ENCODE results near the gene CAMTA1.

GRCh38 chr1:7528386-7529198 lies 743.3 kb downstream of the CAMTA1 start:
- TF ChIP-seq ESRRG (CRISPR knock-in tag; IDR thresholded peaks at IDR 0.05) (no peak), ZFP3 (CRISPR knock-in tag; IDR thresholded peaks at IDR 0.05) (no peak), ISL1 (CRISPR knock-in tag; IDR thresholded peaks at IDR 0.05) (no peak), SNAI2 (CRISPR knock-in tag; IDR thresholded peaks at IDR 0.05) (no peak), ZNF70 (CRISPR knock-in tag; IDR thresholded peaks at IDR 0.05) (no peak), TOX (CRISPR knock-in tag; IDR thresholded peaks at IDR 0.05; ENCODE audit: borderline replicate concordance) (no peak), CREB5 (CRISPR knock-in tag; IDR thresholded peaks at IDR 0.05; ENCODE audit: low read depth) (no peak), ZNF565 (CRISPR knock-in tag; conservative IDR thresholded peaks at IDR 0.05; ENCODE audit: low read depth) (no peak), CSRNP3 (CRISPR knock-in tag; IDR thresholded peaks at IDR 0.05) (no peak), ZNF8 (CRISPR knock-in tag; IDR thresholded peaks at IDR 0.05) (no peak), OSR1 (CRISPR knock-in tag; IDR thresholded peaks at IDR 0.05) (no peak), CSDC2 (CRISPR knock-in tag; IDR thresholded peaks at IDR 0.05) (no peak)
- TF ChIP-seq, protein P1, sequence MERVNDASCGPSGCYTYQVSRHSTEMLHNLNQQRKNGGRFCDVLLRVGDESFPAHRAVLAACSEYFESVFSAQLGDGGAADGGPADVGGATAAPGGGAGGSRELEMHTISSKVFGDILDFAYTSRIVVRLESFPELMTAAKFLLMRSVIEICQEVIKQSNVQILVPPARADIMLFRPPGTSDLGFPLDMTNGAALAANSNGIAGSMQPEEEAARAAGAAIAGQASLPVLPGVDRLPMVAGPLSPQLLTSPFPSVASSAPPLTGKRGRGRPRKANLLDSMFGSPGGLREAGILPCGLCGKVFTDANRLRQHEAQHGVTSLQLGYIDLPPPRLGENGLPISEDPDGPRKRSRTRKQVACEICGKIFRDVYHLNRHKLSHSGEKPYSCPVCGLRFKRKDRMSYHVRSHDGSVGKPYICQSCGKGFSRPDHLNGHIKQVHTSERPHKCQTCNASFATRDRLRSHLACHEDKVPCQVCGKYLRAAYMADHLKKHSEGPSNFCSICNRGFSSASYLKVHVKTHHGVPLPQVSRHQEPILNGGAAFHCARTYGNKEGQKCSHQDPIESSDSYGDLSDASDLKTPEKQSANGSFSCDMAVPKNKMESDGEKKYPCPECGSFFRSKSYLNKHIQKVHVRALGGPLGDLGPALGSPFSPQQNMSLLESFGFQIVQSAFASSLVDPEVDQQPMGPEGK (CRISPR knock-in tag; IDR thresholded peaks at IDR 0.05; ENCODE audit: borderline replicate concordance) = no peak
- TF ChIP-seq, protein P2, sequence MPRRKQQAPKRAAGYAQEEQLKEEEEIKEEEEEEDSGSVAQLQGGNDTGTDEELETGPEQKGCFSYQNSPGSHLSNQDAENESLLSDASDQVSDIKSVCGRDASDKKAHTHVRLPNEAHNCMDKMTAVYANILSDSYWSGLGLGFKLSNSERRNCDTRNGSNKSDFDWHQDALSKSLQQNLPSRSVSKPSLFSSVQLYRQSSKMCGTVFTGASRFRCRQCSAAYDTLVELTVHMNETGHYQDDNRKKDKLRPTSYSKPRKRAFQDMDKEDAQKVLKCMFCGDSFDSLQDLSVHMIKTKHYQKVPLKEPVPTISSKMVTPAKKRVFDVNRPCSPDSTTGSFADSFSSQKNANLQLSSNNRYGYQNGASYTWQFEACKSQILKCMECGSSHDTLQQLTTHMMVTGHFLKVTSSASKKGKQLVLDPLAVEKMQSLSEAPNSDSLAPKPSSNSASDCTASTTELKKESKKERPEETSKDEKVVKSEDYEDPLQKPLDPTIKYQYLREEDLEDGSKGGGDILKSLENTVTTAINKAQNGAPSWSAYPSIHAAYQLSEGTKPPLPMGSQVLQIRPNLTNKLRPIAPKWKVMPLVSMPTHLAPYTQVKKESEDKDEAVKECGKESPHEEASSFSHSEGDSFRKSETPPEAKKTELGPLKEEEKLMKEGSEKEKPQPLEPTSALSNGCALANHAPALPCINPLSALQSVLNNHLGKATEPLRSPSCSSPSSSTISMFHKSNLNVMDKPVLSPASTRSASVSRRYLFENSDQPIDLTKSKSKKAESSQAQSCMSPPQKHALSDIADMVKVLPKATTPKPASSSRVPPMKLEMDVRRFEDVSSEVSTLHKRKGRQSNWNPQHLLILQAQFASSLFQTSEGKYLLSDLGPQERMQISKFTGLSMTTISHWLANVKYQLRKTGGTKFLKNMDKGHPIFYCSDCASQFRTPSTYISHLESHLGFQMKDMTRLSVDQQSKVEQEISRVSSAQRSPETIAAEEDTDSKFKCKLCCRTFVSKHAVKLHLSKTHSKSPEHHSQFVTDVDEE (CRISPR knock-in tag; IDR thresholded peaks at IDR 0.05) = no peak
